ENCODE data around the gene SERF1A.
"Not testable (repeated sequence)": the region's sequence is repeated elsewhere in the genome, so short reads cannot be mapped to it uniquely, and the experiment has no call there.

Gene SERF1A

DNA sequence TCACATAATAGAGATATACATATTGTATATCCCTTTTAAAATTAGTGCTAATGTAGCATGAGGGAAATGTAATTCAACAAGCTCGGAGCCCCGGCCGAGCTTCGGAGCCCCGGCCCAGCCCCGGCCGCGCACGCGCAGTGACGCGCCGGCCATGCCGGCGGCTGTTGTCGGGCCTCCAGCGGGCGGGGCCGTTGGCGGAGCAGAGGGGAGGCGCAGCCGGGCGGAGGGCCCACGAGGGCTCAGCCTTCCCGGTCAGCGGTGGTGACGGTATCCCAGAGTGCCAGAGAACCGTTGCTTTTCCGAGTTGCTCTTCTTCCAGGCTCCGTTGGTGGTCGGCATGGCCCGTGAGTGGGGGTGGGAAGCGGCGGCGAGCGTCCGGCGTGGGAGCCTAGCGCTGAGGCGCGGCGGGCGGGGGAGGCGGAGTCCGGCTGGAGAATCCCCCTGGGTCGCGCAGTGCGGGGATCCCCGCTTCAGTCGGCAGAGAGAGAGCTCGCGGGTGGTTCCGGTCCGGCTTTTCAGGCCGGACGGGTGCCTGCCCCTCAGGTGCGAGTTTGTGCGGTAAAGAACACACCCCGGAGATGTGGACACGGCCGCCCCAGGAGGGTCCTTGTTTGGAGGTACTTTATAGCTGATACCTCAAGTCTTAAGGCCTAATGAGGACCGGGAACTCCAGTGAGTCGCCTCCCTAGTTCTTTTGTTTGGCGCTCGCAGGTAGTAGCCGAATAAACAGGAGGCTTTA lies at the start of gene SERF1A:
Gene SERF1A (plus strand): TSS at position 137 of the 739 bp plus-strand sequence. CDS start 201 bp downstream, at position 338.
- DNase-seq, result not testable (repeated sequence)

GRCh38 chr5:70866778-70867177 lies 33.7 kb upstream of the SERF1A start:
- not testable (repeated sequence) for DNase-seq

DNA sequence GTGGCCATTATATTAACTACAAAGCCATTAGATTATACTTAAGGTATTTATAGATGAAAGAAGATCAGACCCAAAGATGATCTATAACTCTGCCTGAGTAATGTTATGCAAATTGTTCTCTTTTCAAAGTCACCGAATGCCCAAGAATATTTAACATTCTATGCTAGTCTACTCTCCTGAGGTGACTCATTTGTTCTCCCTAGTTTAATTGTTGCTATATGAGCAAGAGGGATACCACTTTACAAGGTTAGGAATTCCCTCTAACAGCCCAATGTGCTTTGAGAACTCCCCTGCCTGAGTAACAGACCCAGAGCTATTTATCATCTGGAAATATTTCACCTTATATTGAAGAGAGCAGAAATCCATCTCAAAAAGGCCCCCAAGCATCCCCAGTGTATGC lies 29.8 kb upstream of the SERF1A start:
- DNase-seq, result not testable (repeated sequence)

- DNase-seq, result not testable (repeated sequence)
Measured at GRCh38 chr5:70896076-70896475, 4.4 kb upstream of the SERF1A start.

GRCh38 chr5:70901272-70901571 lies 753 bp downstream of the SERF1A start:
- DNase-seq, result not testable (repeated sequence)

DNA sequence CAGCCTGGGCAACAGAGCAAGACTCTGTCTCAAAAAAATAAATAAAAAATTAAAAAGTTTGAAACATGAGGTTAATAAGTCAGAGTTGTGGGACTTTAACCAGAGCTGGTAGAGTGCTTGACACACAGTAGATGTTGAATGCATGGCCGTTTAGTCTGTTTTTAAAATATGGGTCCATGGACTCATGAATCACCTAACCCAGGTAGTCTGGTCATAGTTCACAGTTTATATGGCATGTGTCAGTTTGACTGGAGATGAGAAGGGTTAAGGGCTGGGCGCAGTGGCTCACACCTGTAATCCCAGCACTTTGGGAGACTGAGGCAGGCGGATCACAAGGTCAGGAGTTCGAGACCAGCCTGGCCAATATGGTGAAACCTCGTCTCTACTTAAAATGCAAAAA lies 6.2 kb downstream of the SERF1A start:
- DNase-seq, result not testable (repeated sequence)

DNA sequence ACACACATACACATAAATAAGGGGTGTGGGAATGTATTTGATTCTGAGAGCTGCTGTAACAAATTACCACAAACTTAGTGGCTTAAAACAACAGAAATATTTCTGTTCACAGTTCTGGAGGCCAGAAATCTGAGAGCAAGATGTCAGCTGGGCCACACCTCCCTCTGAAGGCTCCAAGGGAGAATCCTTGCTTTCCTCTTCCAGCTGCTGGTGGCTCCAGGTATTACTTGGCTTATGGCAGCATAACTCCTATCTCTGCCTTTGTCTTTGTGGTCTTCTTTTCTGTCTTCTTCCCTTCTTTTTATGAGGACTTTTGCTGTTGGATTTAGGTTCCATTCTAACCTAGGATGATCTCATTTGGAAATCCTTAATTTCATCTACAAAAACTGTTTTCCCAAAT lies 16.4 kb downstream of the SERF1A start:
- DNase-seq, result not testable (repeated sequence)

DNA sequence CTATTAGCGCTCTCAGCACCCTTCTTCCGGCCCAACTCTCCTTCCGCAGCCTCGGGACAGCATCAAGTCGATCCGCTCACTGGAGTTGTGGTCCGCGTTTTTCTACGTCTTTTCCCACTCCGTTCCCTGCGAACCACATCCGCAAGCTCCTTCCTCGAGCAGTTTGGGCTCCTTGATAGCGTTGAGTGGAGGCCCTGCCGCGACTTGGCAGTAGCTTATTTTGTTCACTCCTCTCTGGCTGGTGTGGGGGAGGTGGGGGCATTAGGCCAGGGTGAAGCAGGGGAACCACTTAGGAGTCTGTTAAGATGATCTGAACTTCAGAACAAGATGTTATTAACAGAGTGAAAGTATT lies 24.7 kb downstream of the SERF1A start:
- not testable (repeated sequence) for DNase-seq

DNA sequence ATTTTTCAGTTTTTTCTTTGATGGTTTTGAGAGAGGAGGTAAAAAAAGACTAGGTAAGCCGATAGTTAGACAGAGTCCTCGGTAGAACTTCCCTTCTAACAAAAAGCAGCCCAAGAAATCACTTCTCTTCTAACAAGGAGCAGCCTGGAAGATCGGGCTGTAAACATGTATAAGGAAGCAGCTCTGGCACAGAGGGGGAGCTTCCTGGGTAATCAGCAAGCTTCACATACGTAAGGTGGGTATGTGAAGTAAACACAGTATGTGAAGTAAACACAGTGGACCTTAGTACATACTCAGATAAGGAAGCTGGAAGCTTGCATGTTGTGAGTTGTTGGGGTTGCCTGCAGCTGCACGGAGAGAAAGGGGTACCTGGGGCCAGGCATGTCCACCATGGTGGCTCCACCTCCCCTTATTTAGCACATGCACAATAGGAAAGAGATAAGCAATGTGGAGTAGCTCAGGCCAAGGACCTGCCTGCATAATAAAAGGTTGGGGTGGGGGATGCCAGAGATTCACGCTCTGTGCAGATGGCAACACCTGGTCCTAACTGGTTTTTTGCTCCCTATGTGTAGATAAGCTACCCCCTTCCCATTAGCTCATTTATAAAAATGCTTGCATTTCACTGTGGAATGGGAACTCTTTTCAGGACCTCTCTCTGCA lies 31.4 kb downstream of the SERF1A start:
- DNase-seq, result not testable (repeated sequence)

GRCh38 chr5:70932560-70932959 lies 32.1 kb downstream of the SERF1A start:
- DNase-seq, result not testable (repeated sequence)

DNA sequence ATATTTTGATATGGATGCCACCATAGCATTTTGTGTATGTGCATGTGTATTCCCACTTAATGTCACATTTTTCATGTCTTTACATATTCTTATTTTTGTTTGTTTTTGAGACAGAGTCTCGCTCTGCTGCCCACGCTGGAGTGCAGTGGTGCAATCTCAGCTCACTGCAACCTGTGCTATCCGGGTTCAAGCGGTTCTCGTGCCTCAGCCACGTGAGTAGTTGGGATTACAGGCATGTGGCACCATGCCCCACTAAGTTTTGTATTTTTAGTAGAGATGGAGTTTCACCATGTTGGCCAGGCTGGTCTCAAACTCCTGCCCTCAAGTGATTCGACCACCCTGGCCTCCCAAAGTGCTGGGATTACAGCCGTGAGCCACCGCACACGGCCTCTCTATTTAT lies 52.6 kb downstream of the SERF1A start:
- DNase-seq, result not testable (repeated sequence)
